CD14-positive monocyte (primary cell): ENCODE measurements around the gene LRSAM1. TPM values are rescaled to one million over a fixed set of nuclear protein-coding genes. Genes with fewer than 3 reads are reported as not detected.

Experiments
- DNase-seq, 3 donors: peaks; one replicate each; pipeline ENCODE4 v3.0.0-alpha.2; 2011 to 2022
- H2AFZ ChIP-seq: 2 replicates; pipeline ENCODE4 v1.6.0; 2012; ENCODE audit warnings: mild to moderate bottlenecking, low read depth, low read length, inconsistent platforms; ENCODE audit not compliant: insufficient read depth, poor library complexity, severe bottlenecking
- H3K27ac ChIP-seq, 2 donors: 1 replicate in 1 of 2; 2 replicates in 1 of 2; pipeline ENCODE4 v1.5.1; 2012 to 2013; ENCODE audit warnings: low read length in 2 of 2, control low read depth in 1 of 2, inconsistent platforms in 1 of 2, low read depth in 1 of 2, mild to moderate bottlenecking in 1 of 2
- H3K27me3 ChIP-seq, 2 donors: one replicate each; pipeline versions ENCODE4 v1.6.0 to v1.6.1; 2011 to 2013; ENCODE audit warnings: low read length in 2 of 2; ENCODE audit not compliant: control insufficient read depth in 2 of 2, insufficient read depth in 2 of 2
- H3K36me3 ChIP-seq, 2 donors: replicated peaks in 1 of 2; 1 replicate in 1 of 2; 2 replicates in 1 of 2; pipeline versions ENCODE4 v1.5.1 to v1.6.1; 2012 to 2013; ENCODE audit warnings: low read length in 2 of 2, control low read depth in 1 of 2, inconsistent platforms in 1 of 2, mild to moderate bottlenecking in 1 of 2; ENCODE audit not compliant: insufficient read depth in 2 of 2, control insufficient read depth in 1 of 2
- H3K4me1 ChIP-seq, 2 donors: 1 replicate in 1 of 2; 2 replicates in 1 of 2; pipeline versions ENCODE4 v1.5.1 to v1.6.1; 2012 to 2013; ENCODE audit warnings: low read length in 2 of 2, control low read depth in 1 of 2, inconsistent platforms in 1 of 2, mild to moderate bottlenecking in 1 of 2, moderate library complexity in 1 of 2; ENCODE audit not compliant: insufficient read depth in 2 of 2, control insufficient read depth in 1 of 2
- H3K4me2 ChIP-seq: replicated peaks from 2 replicates; pipeline ENCODE3; 2012; ENCODE audit warnings: low read length, moderate library complexity, mild to moderate bottlenecking; ENCODE audit not compliant: poor library complexity, severe bottlenecking; ENCODE audit errors: extremely low read depth
- H3K4me3 ChIP-seq, 3 experiments: fragments of 200-600 bp in 1 of 3; sonication (generic) in 1 of 3; replicated peaks in 1 of 3; 1 replicate in 2 of 3; 2 replicates in 1 of 3; pipeline ENCODE4 v1.5.1; 2011 to 2013; ENCODE audit warnings: low read length in 3 of 3, mild to moderate bottlenecking in 3 of 3, control low read depth in 2 of 3, low read depth in 2 of 3, inconsistent platforms in 1 of 3, moderate library complexity in 1 of 3
- H3K79me2 ChIP-seq: 2 replicates; pipeline ENCODE4 v1.6.0; 2012; ENCODE audit warnings: mild to moderate bottlenecking, control low read depth, inconsistent platforms, low read length, moderate library complexity; ENCODE audit not compliant: insufficient read depth
- H3K9ac ChIP-seq: 2 replicates; pipeline ENCODE4 v1.6.0; 2017; ENCODE audit warnings: low read length, mild to moderate bottlenecking; ENCODE audit not compliant: insufficient read depth, poor library complexity, severe bottlenecking
- H3K9me3 ChIP-seq, 2 donors: replicated peaks in 1 of 2; 1 replicate in 1 of 2; 2 replicates in 1 of 2; pipeline versions ENCODE4 v1.5.1 to v1.6.1; 2012 to 2013; ENCODE audit warnings: low read length in 2 of 2, control low read depth in 1 of 2; ENCODE audit not compliant: control insufficient read depth in 1 of 2, insufficient read depth in 1 of 2
- H4K20me1 ChIP-seq: 2 replicates; pipeline ENCODE4 v1.6.0; 2012; ENCODE audit warnings: mild to moderate bottlenecking, low read length, control low read depth, moderate library complexity; ENCODE audit not compliant: insufficient read depth
- H3K27ac Mint-ChIP-seq, 7 donors: one replicate each; pipeline ENCODE4 v1.8.0; 2020; ENCODE audit warnings: mild to moderate bottlenecking in 7 of 7, mixed read lengths in 7 of 7, moderate library complexity in 6 of 7, inconsistent platforms in 2 of 7
- H3K27me3 Mint-ChIP-seq, 3 donors: one replicate each; pipeline ENCODE4 v1.8.0; 2021 to 2022; ENCODE audit warnings: low read depth in 3 of 3, mild to moderate bottlenecking in 3 of 3, mixed read lengths in 3 of 3, moderate library complexity in 3 of 3, inconsistent platforms in 1 of 3
- H3K36me3 Mint-ChIP-seq, 2 donors: one replicate each; pipeline ENCODE4 v1.8.0; 2020; ENCODE audit warnings: mixed read lengths in 2 of 2, inconsistent platforms in 1 of 2, mild to moderate bottlenecking in 1 of 2
- H3K4me1 Mint-ChIP-seq: one replicate; pipeline ENCODE4 v1.8.0; 2020; ENCODE audit warnings: mild to moderate bottlenecking, mixed read lengths
- H3K4me3 Mint-ChIP-seq, 2 donors: one replicate each; pipeline ENCODE4 v1.8.0; 2020; ENCODE audit warnings: mild to moderate bottlenecking in 2 of 2, mixed read lengths in 2 of 2, moderate library complexity in 1 of 2
- H3K9me3 Mint-ChIP-seq, 7 donors: one replicate each; pipeline ENCODE4 v1.8.0; 2020 to 2022; ENCODE audit warnings: mixed read lengths in 7 of 7, mild to moderate bottlenecking in 6 of 7, moderate library complexity in 6 of 7, inconsistent platforms in 2 of 7
- WGBS: methylation state at CpG from one replicate; pipeline ENCODE4 v1.1.5; 2013; ENCODE audit warnings: missing lambda C conversion rate; ENCODE audit not compliant: insufficient coverage; 5-methylcytosine and 5-hydroxymethylcytosine counted together
- intact Hi-C, 2 donors: fragments of 100-400 bp; cut with micrococcal nuclease; formaldehyde crosslinking; loops; one replicate each; pipeline versions ENCODE4 v1.15.0 to v1.15.1; 2023
- polyA plus RNA-seq, 3 donors: library from polyadenylated mRNA; depleted of rRNA in 1 of 3; unstranded in 2 of 3; stranded (reverse) in 1 of 3; fragments of 300-500 nt in 2 of 3; fragments of >200 nt in 1 of 3; fragmentation: Illumina TruSeq in 2 of 3; gene quantifications; 1 replicate in 2 of 3; 2 replicates in 1 of 3; pipeline ENCODE4 v1.2.3, GENCODE V29; 2012 to 2021
- TF ChIP-seq, protein P1 (sequence below): fragments of 200-600 bp; IDR thresholded peaks from one replicate; pipeline ENCODE4 v1.8.0; 2022; ENCODE audit warnings: antibody characterized with exemption, mild to moderate bottlenecking

Gene LRSAM1
- polyA plus RNA-seq, 3 donors = 6.0 to 19.8 (median 8.2) TPM

- Mint-ChIP-seq H3K27me3 (no peaks in the 10 kb centered on the region), H3K4me1 (peaks cover 18% of the 10 kb centered on the region), H3K4me3 (no peak overlapping the region), H3K27ac (peak overlapping the region in 1 of 7 donors; percentile 55), H3K36me3 (peaks cover 83 to 93% of the 10 kb centered on the region in 2 donors), H3K9me3 (peaks cover 0 to 15% (median 8%) of the 10 kb centered on the region in 7 donors)
- TF ChIP-seq, protein P1, sequence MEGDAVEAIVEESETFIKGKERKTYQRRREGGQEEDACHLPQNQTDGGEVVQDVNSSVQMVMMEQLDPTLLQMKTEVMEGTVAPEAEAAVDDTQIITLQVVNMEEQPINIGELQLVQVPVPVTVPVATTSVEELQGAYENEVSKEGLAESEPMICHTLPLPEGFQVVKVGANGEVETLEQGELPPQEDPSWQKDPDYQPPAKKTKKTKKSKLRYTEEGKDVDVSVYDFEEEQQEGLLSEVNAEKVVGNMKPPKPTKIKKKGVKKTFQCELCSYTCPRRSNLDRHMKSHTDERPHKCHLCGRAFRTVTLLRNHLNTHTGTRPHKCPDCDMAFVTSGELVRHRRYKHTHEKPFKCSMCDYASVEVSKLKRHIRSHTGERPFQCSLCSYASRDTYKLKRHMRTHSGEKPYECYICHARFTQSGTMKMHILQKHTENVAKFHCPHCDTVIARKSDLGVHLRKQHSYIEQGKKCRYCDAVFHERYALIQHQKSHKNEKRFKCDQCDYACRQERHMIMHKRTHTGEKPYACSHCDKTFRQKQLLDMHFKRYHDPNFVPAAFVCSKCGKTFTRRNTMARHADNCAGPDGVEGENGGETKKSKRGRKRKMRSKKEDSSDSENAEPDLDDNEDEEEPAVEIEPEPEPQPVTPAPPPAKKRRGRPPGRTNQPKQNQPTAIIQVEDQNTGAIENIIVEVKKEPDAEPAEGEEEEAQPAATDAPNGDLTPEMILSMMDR = no peak
- WGBS = 96% methylated on average over 16 of the region's 17 CpGs
- H3K4me2 ChIP-seq = no peak overlapping the region
- no peak overlapping the region for H3K4me3 ChIP-seq
- peaks cover 34% of the 10 kb centered on the region for H4K20me1 ChIP-seq
- DNase-seq = no peak
- peak overlapping the region in 1 of 2 donors; percentile 31 for H3K27ac ChIP-seq
- intact Hi-C loops = no loop called here
- H3K9me3 ChIP-seq = peaks cover 0 to 8% of the 10 kb centered on the region in 2 donors
- H3K79me2 ChIP-seq = peaks cover 18% of the 10 kb centered on the region
- no peak overlapping the region for H3K9ac ChIP-seq
- peaks cover 9 to 10% of the 10 kb centered on the region in 2 donors for H3K4me1 ChIP-seq
- no peaks in the 10 kb centered on the region for H3K27me3 ChIP-seq
- H3K36me3 ChIP-seq = peaks cover 76 to 89% of the 10 kb centered on the region in 2 donors
- no peak overlapping the region for H2AFZ ChIP-seq
Observed at GRCh38 chr9:127444283-127444920, 6.9 kb upstream of the LRSAM1 start.

DNA sequence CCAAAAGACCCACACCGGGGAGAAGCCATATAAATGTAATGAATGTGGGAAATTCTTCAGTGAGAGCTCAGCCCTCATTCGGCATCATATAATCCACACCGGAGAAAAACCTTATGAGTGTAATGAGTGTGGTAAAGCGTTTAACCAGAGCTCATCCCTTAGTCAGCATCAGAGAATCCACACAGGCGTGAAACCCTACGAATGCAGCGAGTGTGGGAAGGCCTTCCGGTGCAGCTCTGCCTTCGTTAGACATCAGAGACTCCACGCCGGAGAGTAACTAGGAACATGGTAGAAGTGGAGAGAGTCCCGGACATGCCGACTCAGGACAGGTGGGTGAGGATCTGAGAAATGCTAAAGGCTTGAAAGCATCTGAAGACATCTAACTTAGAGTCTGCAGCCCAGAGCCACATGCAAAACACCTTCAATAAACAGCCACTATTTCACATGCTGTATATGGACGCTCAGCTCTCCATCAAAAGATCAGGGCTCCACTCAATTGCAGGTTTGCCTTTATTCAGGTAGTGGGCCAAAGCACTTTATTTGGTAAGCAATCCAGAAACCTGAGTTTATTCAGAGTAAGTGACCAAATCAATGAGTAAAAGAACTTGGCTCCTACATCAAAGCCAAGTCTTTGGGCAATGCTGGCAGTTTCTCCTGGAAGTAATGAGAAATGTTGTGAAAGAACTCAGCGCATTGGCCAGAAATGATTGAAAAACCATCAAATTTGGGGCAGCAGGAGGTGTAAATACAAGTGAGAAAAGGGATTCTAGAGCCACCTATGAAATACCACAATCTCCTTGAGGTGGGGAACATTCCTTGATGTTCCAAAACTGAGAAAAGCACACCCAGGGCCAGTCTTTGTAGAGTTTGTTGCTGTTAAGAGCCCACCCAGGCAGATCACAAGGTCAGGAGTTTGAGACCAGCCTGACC lies 6.1 kb upstream of the LRSAM1 start:
- Mint-ChIP-seq H3K27me3 (no peaks in the 10 kb centered on the region), H3K36me3 (peaks cover 78 to 93% of the 10 kb centered on the region in 2 donors), H3K9me3 (peaks cover 0 to 15% (median 8%) of the 10 kb centered on the region in 7 donors), H3K4me1 (peaks cover 25% of the 10 kb centered on the region), H3K27ac (peak overlapping the region in 3 of 7 donors; percentile 19 to 66 (median 65)), H3K4me3 (no peak overlapping the region)
- intact Hi-C loops = no loop called here
- TF ChIP-seq, protein P1 = no peak
- peaks cover 75 to 88% of the 10 kb centered on the region in 2 donors for H3K36me3 ChIP-seq
- WGBS = 89% methylated on average over 1 of the region's 15 CpGs
- H3K4me2 ChIP-seq = no peak overlapping the region
- no peak overlapping the region for H2AFZ ChIP-seq
- peaks cover 17 to 18% of the 10 kb centered on the region in 2 donors for H3K4me1 ChIP-seq
- no peak overlapping the region for H3K27ac ChIP-seq
- peaks cover 26% of the 10 kb centered on the region for H3K79me2 ChIP-seq
- no peak overlapping the region for H3K4me3 ChIP-seq
- H3K27me3 ChIP-seq = no peaks in the 10 kb centered on the region
- DNase-seq = no peak
- H4K20me1 ChIP-seq = peaks cover 42% of the 10 kb centered on the region
- H3K9me3 ChIP-seq = peaks cover 0 to 8% of the 10 kb centered on the region in 2 donors
- H3K9ac ChIP-seq = no peak overlapping the region
